B cell (primary cell): ENCODE results near the gene FAF1. TPM values are rescaled to one million over a fixed set of nuclear protein-coding genes. Genes with fewer than 3 reads are reported as not detected.

Experiments used
- ATAC-seq: fragments of 200-7000 bp; cut with Tn5 transposase; one replicate; pipeline ENCODE4 v1.10.0; 2021; ENCODE audit warnings: low read depth, mild to moderate bottlenecking, moderate number of reproducible peaks, moderate library complexity
- CTCF ChIA-PET: fragments of 350-600 bp; sonication (Branson Sonifier 250); formaldehyde crosslinking; loops from one replicate; lab custom pipeline; 2021; ENCODE audit warnings: antibody characterized with exemption, inconsistent platforms; lab: Charles Lee
- POLR2A ChIA-PET: fragments of 350-600 bp; sonication (Branson Sonifier 250); formaldehyde crosslinking; loops from one replicate; lab custom pipeline; 2021; ENCODE audit warnings: antibody characterized with exemption; lab: Charles Lee
- DNase-seq: peaks from one replicate; pipeline ENCODE4 v3.0.0; 2013
- H2AFZ ChIP-seq: 2 replicates; pipeline ENCODE4 v1.6.1; 2012; ENCODE audit warnings: mild to moderate bottlenecking, low read depth, low read length; ENCODE audit not compliant: insufficient read depth, poor library complexity, severe bottlenecking
- H3K27ac ChIP-seq, 2 donors: 1 replicate in 1 of 2; 2 replicates in 1 of 2; pipeline ENCODE4 v1.5.1; 2012 to 2013; ENCODE audit warnings: low read length in 2 of 2, mild to moderate bottlenecking in 2 of 2, moderate library complexity in 1 of 2
- H3K27me3 ChIP-seq, 4 experiments: fragments of 200-600 bp in 1 of 4; sonication (generic) in 1 of 4; replicated peaks in 1 of 4; 1 replicate in 2 of 4; 2 replicates in 2 of 4; pipeline versions ENCODE4 v1.6.1 to v1.7.0; 2013 to 2016; ENCODE audit warnings: low read length in 3 of 4, mild to moderate bottlenecking in 2 of 4, mixed read lengths in 1 of 4, moderate library complexity in 1 of 4; ENCODE audit not compliant: insufficient read depth in 4 of 4, control insufficient read depth in 3 of 4; ENCODE audit errors: control extremely low read depth in 1 of 4
- H3K36me3 ChIP-seq, 2 experiments: replicated peaks in 1 of 2; 1 replicate in 1 of 2; 2 replicates in 1 of 2; pipeline versions ENCODE4 v1.6.1 to v1.7.1; 2013; ENCODE audit warnings: low read length in 1 of 2; ENCODE audit not compliant: insufficient read depth in 2 of 2, control insufficient read depth in 1 of 2; ENCODE audit errors: control extremely low read depth in 1 of 2, extremely low read depth in 1 of 2
- H3K4me1 ChIP-seq, 2 donors: fragments of 200-600 bp in 1 of 2; sonication (generic) in 1 of 2; 1 replicate in 1 of 2; 2 replicates in 1 of 2; pipeline versions ENCODE4 v1.5.1 to v1.6.1; 2013 to 2017; ENCODE audit warnings: low read length in 2 of 2; ENCODE audit not compliant: control insufficient read depth in 2 of 2, insufficient read depth in 2 of 2
- H3K4me2 ChIP-seq: replicated peaks from 2 replicates; pipeline ENCODE3; 2012; ENCODE audit warnings: mild to moderate bottlenecking, low read depth, low read length; ENCODE audit not compliant: poor library complexity, severe bottlenecking
- H3K4me3 ChIP-seq, 5 experiments: fragments of 200-600 bp in 1 of 5; sonication (generic) in 1 of 5; 1 replicate in 3 of 5; 2 replicates in 2 of 5; pipeline versions ENCODE4 v1.5.1 to v1.7.0; 2011 to 2016; ENCODE audit warnings: low read length in 4 of 5, mild to moderate bottlenecking in 4 of 5, low read depth in 2 of 5, control low read depth in 1 of 5, moderate library complexity in 1 of 5; ENCODE audit not compliant: insufficient read depth in 1 of 5; ENCODE audit errors: control extremely low read depth in 1 of 5, extremely low read depth in 1 of 5
- H3K79me2 ChIP-seq: fragments of 200-600 bp; sonication (generic); one replicate; pipeline ENCODE4 v1.6.0; 2016; ENCODE audit warnings: low read length; ENCODE audit not compliant: control insufficient read depth, insufficient read depth
- H3K9ac ChIP-seq: fragments of 200-600 bp; sonication (generic); 2 replicates; pipeline ENCODE4 v1.6.1; 2017; ENCODE audit warnings: mild to moderate bottlenecking, low read length, moderate library complexity
- H3K9me3 ChIP-seq, 3 donors: one replicate each; pipeline versions ENCODE4 v1.6.1 to v1.7.1; 2013; ENCODE audit warnings: low read length in 2 of 3; ENCODE audit not compliant: control insufficient read depth in 2 of 3, insufficient read depth in 1 of 3; ENCODE audit errors: control extremely low read depth in 1 of 3
- H4K20me1 ChIP-seq: 2 replicates; pipeline ENCODE4 v1.6.0; 2012; ENCODE audit warnings: mild to moderate bottlenecking, low read length; ENCODE audit not compliant: insufficient read depth, control insufficient read depth, poor library complexity, severe bottlenecking
- H3K27ac Mint-ChIP-seq: one replicate; pipeline ENCODE4 v1.8.0; 2021; ENCODE audit warnings: mixed read lengths
- H3K27me3 Mint-ChIP-seq: one replicate; pipeline ENCODE4 v1.8.0; 2021; ENCODE audit warnings: mixed read lengths
- H3K4me1 Mint-ChIP-seq: one replicate; pipeline ENCODE4 v1.8.0; 2021; ENCODE audit warnings: mixed read lengths
- H3K4me3 Mint-ChIP-seq: one replicate; pipeline ENCODE4 v1.8.0; 2021; ENCODE audit warnings: mixed read lengths
- H3K9me3 Mint-ChIP-seq: one replicate; pipeline ENCODE4 v1.8.0; 2022; ENCODE audit warnings: mixed read lengths; ENCODE audit not compliant: insufficient read depth
- EZH2 ChIP-seq: IDR thresholded peaks from 2 replicates; pipeline ENCODE4 v1.6.1; 2012; ENCODE audit warnings: borderline replicate concordance, low read depth, mild to moderate bottlenecking, moderate library complexity, low read length; ENCODE audit not compliant: insufficient read depth, poor library complexity, severe bottlenecking
- WGBS: methylation state at CpG from one replicate; pipeline ENCODE4 v1.1.5; 2013; ENCODE audit warnings: missing lambda C conversion rate; ENCODE audit not compliant: insufficient coverage; 5-methylcytosine and 5-hydroxymethylcytosine counted together
- intact Hi-C: fragments of 100-400 bp; cut with micrococcal nuclease; formaldehyde crosslinking; loops from one replicate; pipeline ENCODE4 v1.10.0; 2022
- polyA plus RNA-seq: library from polyadenylated mRNA; depleted of rRNA; stranded (reverse); fragments of >200 nt; gene quantifications from 2 replicates; pipeline ENCODE4 v1.2.3, GENCODE V29; 2012
- total RNA-seq, 2 donors: library from RNA; stranded (reverse); fragments of 120-200 nt in 1 of 2; gene quantifications; 1 replicate in 1 of 2; 2 replicates in 1 of 2; pipeline versions ENCODE4 v1.2.3 to v1.2.4, GENCODE V29; 2013 to 2022
- TF ChIP-seq, protein P1 (sequence below): fragments of 200-600 bp; IDR thresholded peaks from one replicate; pipeline ENCODE4 v1.8.0; 2022; ENCODE audit warnings: antibody characterized with exemption, mild to moderate bottlenecking

The FAF1 gene
- total and polyA plus RNA-seq, 2 donors (not counting 1 experiment from before 2014, with no cell fraction given) = 10.1 to 58.4 TPM

DNA sequence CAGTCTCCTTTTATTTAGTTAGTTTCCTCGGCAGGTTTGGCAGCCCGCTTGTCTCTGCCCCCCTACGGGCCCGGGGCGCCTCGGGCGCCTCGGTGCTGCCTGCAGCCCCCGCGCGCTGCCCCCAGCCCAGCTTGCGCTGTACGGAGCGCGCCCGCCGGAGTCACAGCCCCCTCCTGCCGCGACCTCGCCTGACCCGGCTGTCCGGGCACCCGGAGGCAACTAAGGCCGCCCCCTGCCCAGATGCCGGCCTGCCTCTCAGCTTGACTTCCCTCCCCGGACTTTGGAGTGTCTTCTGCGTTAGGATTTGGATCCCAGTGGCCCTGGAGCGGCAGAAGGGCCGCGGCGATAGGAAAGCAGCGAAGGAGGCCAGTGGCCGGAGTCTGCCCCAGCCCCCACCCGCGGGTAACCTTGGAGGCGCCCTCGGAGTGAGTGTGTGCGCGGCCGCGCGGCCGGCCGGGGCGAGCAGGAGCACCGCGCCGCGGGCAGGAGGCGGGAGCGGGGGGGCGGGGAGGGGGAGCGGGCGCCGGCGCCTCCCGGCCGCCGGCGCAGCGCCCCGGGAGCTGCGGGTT lies 17.6 kb upstream of the FAF1 start:
- Histone ChIP-seq H3K27ac (no peak overlapping the region), H3K79me2 (no peaks in the 10 kb centered on the region), H3K9me3 (peaks cover 0 to 1% (median 0%) of the 10 kb centered on the region in 3 donors), H3K4me2 (peak overlapping the region; percentile 90), H3K4me1 (peaks cover 25 to 31% of the 10 kb centered on the region in 2 donors), H4K20me1 (no peaks in the 10 kb centered on the region), H3K4me3 (peak overlapping the region; percentile 50 to 77 (median 64)), H3K36me3 (no peaks in the 10 kb centered on the region), H3K27me3 (peaks cover 0 to 50% (median 37%) of the 10 kb centered on the region in 4 experiments), H2AFZ (peak overlapping the region; percentile 75), H3K9ac (peak overlapping the region; percentile 69)
- DNase-seq = peak; percentile 63
- POLR2A ChIA-PET = interaction anchor here (0.6 to 1.3 kb wide), 3 partner anchors 9 to 258 kb away, joined by 3 to 5 read pairs (median 4); partner anchors contain the start of gene RNF11
- Mint-ChIP-seq H3K4me3 (peak overlapping the region; percentile 79), H3K27ac (peak overlapping the region; percentile 56), H3K4me1 (peaks cover 20% of the 10 kb centered on the region), H3K27me3 (peaks cover 29% of the 10 kb centered on the region), H3K9me3 (no peaks in the 10 kb centered on the region)
- CTCF ChIA-PET = interaction anchor here (0.6 to 4.4 kb wide), 7 partner anchors 9 to 887 kb away, joined by 3 to 16 read pairs (median 5); no protein-coding TSS in a partner anchor
- intact Hi-C loops = loop anchor here (1.0 to 5.0 kb wide), 3 partner anchors 9 to 1080 kb away; partner anchors contain the start of genes BTF3L4, FAF1 and TXNDC12
- under 1% methylated on average over 62 of the region's 63 CpGs for WGBS
- peak; percentile 46 for ATAC-seq
- no peak for TF ChIP-seq EZH2
- TF ChIP-seq, protein P1, sequence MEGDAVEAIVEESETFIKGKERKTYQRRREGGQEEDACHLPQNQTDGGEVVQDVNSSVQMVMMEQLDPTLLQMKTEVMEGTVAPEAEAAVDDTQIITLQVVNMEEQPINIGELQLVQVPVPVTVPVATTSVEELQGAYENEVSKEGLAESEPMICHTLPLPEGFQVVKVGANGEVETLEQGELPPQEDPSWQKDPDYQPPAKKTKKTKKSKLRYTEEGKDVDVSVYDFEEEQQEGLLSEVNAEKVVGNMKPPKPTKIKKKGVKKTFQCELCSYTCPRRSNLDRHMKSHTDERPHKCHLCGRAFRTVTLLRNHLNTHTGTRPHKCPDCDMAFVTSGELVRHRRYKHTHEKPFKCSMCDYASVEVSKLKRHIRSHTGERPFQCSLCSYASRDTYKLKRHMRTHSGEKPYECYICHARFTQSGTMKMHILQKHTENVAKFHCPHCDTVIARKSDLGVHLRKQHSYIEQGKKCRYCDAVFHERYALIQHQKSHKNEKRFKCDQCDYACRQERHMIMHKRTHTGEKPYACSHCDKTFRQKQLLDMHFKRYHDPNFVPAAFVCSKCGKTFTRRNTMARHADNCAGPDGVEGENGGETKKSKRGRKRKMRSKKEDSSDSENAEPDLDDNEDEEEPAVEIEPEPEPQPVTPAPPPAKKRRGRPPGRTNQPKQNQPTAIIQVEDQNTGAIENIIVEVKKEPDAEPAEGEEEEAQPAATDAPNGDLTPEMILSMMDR = no peak
